ENCODE results near the gene TCFL5.

- TF ChIP-seq, protein P1, sequence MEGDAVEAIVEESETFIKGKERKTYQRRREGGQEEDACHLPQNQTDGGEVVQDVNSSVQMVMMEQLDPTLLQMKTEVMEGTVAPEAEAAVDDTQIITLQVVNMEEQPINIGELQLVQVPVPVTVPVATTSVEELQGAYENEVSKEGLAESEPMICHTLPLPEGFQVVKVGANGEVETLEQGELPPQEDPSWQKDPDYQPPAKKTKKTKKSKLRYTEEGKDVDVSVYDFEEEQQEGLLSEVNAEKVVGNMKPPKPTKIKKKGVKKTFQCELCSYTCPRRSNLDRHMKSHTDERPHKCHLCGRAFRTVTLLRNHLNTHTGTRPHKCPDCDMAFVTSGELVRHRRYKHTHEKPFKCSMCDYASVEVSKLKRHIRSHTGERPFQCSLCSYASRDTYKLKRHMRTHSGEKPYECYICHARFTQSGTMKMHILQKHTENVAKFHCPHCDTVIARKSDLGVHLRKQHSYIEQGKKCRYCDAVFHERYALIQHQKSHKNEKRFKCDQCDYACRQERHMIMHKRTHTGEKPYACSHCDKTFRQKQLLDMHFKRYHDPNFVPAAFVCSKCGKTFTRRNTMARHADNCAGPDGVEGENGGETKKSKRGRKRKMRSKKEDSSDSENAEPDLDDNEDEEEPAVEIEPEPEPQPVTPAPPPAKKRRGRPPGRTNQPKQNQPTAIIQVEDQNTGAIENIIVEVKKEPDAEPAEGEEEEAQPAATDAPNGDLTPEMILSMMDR (IDR thresholded peaks at IDR 0.05; ENCODE audit: low read depth, low read length): no peak
- TF ChIP-seq EZH2phosphoT487 (IDR thresholded peaks at IDR 0.05; ENCODE audit: low read depth): no peak
Measured at GRCh38 chr20:62816031-62816883, 45.4 kb downstream of the TCFL5 start.

Measured in OCI-LY3 (cell line).